Activated CD4-positive, alpha-beta T cell treated with anti-CD3 and anti-CD28 coated beads, Interleukin-2, amount 50 U/mL, for 4 hours (primary cell): Measurements from ENCODE around the gene BRAF.
"Not testable (repeated sequence)": the region's sequence is repeated elsewhere in the genome, so short reads cannot be mapped to it uniquely, and the experiment has no call there.

ENCODE experiments used
- DNase-seq, 2 experiments: peaks; one replicate each; pipeline ENCODE4 v3.0.0-alpha.2; 2020

The BRAF gene

DNA sequence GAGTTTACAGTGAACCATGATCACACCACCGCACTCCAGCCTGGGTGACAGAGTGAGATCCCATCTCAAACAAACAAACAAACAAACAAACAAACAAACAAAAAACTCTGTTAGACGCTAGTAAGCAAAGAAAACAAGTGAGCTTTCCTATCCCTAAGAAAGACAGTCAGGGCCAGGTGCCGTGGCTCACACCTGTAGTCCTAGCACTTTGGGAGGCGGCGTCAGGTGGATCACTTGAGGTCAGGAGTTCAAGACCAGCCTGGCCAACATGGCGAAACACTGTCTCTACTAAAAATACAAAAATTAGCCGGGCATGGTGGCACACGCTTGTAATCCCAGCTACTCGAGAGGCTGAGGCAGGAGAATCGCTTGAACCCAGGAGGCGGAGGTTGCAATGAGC lies 247.8 kb downstream of the BRAF start:
- not testable (repeated sequence) for DNase-seq

- DNase-seq: no peak
These were observed 248.4 kb downstream of the BRAF start for GRCh38 chr7:140676306-140676705.

DNA sequence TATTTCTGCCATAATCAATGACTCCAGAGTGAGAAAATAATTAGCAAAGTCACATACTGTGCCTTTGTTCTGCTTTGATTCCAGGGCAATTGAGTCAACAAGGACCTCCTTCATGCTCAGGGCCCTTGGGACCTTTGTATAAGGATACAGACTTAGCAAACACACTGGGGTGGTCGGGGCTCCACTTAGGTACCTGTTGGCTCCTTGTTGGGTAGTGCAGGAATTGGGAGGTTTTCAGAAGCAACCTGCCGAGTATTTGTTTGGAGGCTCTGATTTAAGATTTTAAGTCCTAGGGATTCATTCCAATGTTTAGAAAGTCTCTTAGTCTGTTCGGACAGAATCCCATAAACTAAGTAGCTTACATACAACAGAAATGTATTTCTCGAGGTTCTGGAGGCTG lies 249.0 kb downstream of the BRAF start:
- DNase-seq: no peak

DNA sequence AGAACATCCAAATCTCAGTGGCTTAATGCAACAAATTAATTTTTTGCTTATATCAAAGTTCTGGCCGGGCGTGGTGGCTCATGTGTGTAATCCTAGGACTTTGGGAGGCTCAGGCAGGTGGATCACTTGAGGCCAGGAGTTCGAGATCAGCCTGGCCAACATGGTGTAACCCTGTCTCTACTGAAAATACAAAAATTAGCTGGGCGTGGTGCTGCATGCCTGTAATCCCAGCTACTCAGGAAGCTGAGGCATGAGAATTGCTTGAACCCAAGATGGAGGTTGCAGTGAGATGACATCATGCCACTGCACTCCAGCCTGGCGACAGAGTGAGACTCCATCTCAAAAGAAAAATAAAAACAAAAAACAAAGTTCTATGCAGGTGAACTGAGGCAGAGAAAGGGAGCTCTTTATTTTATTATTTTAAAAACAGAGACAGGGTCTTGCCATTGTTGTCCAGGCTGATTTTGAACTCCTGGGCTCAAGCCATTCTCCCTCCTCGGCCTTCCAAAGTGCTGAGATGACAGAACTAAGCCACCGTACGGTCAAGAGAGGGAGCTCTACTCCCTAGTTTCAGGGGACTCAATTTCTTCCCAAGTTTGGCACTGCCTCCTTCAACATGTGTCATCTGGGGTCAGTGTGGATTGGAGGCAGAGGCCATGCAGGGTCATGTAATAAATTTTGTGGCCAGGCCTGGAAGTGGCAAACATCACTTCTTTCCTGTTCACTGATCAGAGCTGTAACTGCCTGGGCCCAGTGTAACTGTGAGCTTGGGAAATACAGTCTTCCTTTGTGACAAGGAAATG lies 249.6 kb downstream of the BRAF start:
- no peak for DNase-seq

DNA sequence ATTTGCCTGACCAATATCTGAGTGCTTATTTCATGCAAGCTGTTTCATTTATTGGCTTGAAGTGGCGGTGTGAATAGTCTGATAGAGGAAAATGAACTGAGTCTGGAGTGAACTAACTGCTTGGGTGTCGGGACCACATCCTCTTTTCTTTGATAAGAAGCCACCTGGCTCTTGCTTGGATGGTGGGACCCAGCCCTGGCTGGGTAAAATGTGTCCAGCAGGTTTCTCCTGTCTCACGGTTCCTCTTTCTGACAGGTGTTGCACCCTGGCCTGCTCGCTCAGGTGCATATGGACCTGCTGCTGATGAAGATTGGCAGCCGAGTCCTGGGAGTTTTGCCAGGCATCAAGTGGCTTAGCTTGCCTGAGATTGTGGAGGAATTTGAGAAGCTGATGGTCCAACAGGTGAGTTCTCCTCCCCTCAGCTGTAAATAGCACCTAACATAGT lies 250.4 kb downstream of the BRAF start:
- no peak for DNase-seq

GRCh38 chr7:140673774-140674155 lies 251.0 kb downstream of the BRAF start:
- DNase-seq: no peak

- DNase-seq: peak; percentile 56 to 58
These were observed 251.5 kb downstream of the BRAF start for GRCh38 chr7:140673063-140673773.

DNA sequence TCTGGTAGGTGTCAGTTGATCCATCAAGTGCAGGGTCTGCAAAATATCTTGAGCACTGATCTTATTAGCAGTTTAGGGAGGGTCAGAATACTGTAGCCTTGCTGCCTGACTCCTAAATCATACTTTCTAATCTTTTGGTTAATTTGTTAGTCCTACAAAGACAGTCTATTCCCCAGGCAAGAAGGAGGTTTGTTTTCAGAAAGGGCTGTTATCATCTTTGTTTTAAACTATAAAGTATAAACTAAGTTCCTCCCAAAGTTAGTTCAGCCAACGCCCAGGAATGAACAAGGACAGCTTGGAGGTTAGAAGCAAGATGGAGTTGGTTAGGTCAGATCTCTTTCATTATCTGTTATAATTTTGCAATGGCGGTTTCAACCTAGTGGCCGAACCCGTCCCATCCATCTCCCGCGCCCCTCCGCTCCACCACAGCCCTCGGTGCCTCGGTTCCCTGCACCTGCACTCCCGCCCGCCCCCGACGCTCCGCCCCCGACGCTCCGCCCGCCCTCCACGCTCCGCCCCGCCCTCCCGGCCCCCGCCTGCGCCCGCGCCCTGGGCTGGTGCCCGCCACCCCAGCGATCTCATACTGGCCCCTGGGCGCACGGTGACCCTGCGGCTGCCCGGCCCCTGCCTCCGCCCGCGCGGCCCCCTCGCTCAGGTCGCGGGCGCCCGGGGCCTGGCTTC lies 252.2 kb downstream of the BRAF start, which contains the start of gene ADCK2:
Gene ADCK2, plus strand, starts transcription at position 564 of the 681 bp plus-strand sequence. CDS start 386 bp downstream, outside the sequence.
- DNase-seq: peak; percentile 50 to 54

- no peak for DNase-seq
These were observed 252.8 kb downstream of the BRAF start for GRCh38 chr7:140671966-140672365.

DNA sequence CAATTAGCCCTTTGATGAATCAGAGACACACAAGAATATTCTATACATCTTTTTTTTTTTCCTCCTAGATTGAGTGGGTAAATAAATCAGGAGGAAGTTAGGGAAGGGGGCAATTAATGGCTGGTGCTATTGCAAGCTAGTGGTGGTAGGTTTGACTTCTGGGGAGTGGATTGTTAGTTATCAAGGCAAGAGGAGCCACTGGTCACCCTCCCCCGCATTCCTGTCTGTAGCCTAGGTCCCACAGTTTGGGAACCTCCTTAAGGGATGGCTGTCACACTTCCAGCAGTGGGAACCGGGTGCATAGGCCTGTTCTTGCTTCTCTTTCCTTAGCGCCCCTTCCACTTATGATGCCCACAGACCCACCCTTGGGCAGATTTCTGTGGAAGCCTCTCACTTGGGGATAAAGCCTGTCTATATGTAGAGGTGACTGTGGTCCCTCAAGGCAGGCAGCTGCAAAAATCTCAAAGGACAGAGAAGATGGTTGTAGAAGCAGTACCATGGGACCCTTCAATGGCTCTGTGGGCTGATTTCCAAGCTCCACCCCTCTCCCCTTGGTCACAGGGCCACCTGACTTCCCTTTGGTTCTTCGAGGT lies 254.3 kb downstream of the BRAF start:
- DNase-seq: no peak

- DNase-seq: not testable (repeated sequence)
These were observed 254.9 kb downstream of the BRAF start for GRCh38 chr7:140669862-140670261.

- no peak for DNase-seq
These were observed 255.4 kb downstream of the BRAF start for GRCh38 chr7:140669352-140669751.
